Smooth muscle cell (in vitro differentiated cells): ENCODE measurements around the gene ARSB. TPM values are rescaled to one million over a fixed set of nuclear protein-coding genes. Genes with fewer than 3 reads are reported as not detected.

Experiments
- DNase-seq: peaks from one replicate; lab custom pipeline; 2025; ENCODE audit not compliant: unreplicated experiment; lab: John Stamatoyannopoulos, UW
- H2AFZ ChIP-seq: fragments of 200-600 bp; sonication (generic); 2 replicates; pipeline ENCODE4 v1.6.0; 2016; ENCODE audit warnings: antibody characterized with exemption, low read depth, mild to moderate bottlenecking
- H3F3A ChIP-seq: fragments of 200-600 bp; sonication (generic); 2 replicates; pipeline ENCODE4 v1.6.0; 2017; ENCODE audit warnings: antibody characterized with exemption, low read depth
- H3K27ac ChIP-seq: fragments of 200-600 bp; sonication (generic); 2 replicates; pipeline ENCODE4 v1.5.1; 2016; ENCODE audit warnings: low read depth, mild to moderate bottlenecking
- H3K27me3 ChIP-seq: fragments of 200-600 bp; sonication (generic); 2 replicates; pipeline ENCODE4 v1.6.1; 2016; ENCODE audit warnings: low read depth, mild to moderate bottlenecking
- H3K36me3 ChIP-seq: fragments of 200-600 bp; sonication (generic); 2 replicates; pipeline ENCODE4 v1.5.1; 2016; ENCODE audit warnings: low read depth
- H3K4me1 ChIP-seq: fragments of 200-600 bp; sonication (generic); 2 replicates; pipeline ENCODE4 v1.5.1; 2016; ENCODE audit warnings: low read depth
- H3K4me2 ChIP-seq: fragments of 200-600 bp; sonication (generic); 2 replicates; pipeline ENCODE4 v1.6.0; 2016; ENCODE audit warnings: mild to moderate bottlenecking
- H3K4me3 ChIP-seq: fragments of 200-600 bp; sonication (generic); 2 replicates; pipeline ENCODE4 v1.5.1; 2016; ENCODE audit warnings: mild to moderate bottlenecking
- H3K79me2 ChIP-seq: fragments of 200-600 bp; sonication (generic); 2 replicates; pipeline ENCODE4 v1.6.0; 2016; ENCODE audit warnings: low read depth, mild to moderate bottlenecking
- H3K9ac ChIP-seq: fragments of 200-600 bp; sonication (generic); 2 replicates; pipeline ENCODE4 v1.6.0; 2016; ENCODE audit warnings: low read depth
- H3K9me3 ChIP-seq: fragments of 200-600 bp; sonication (generic); replicated peaks from 2 replicates; pipeline ENCODE4 v1.5.1; 2016; ENCODE audit warnings: low read depth
- H4K20me1 ChIP-seq: fragments of 200-600 bp; sonication (generic); 2 replicates; pipeline ENCODE4 v1.6.0; 2016; ENCODE audit warnings: low read depth
- WGBS: methylation state at CpG from one replicate; pipeline ENCODE4 v1.1.7; 2016; ENCODE audit warnings: low lambda C conversion rate; 5-methylcytosine and 5-hydroxymethylcytosine counted together
- polyA plus RNA-seq: library from polyadenylated mRNA; unstranded; fragments of >200 nt; fragmentation: Nextera tagmentation; extraction: Ambion mirVana; gene quantifications from 2 replicates; pipeline ENCODE4 v1.2.1, GENCODE V29; 2016
- total RNA-seq: library from RNA; depleted of rRNA; stranded (reverse); fragments of >200 nt; gene quantifications from 2 replicates; pipeline ENCODE4 v1.2.3, GENCODE V29; 2014
- TF ChIP-seq, protein P1 (sequence below): fragments of 200-600 bp; sonication (generic); IDR thresholded peaks from 2 replicates; pipeline ENCODE4 v1.5.1; 2017; ENCODE audit warnings: borderline replicate concordance, mild to moderate bottlenecking, antibody characterized with exemption; ENCODE audit not compliant: insufficient read depth, poor library complexity, severe bottlenecking

Gene ARSB
- total and polyA plus RNA-seq, 2 experiments from 2014 or later: 17.5 to 23.2 TPM

DNA sequence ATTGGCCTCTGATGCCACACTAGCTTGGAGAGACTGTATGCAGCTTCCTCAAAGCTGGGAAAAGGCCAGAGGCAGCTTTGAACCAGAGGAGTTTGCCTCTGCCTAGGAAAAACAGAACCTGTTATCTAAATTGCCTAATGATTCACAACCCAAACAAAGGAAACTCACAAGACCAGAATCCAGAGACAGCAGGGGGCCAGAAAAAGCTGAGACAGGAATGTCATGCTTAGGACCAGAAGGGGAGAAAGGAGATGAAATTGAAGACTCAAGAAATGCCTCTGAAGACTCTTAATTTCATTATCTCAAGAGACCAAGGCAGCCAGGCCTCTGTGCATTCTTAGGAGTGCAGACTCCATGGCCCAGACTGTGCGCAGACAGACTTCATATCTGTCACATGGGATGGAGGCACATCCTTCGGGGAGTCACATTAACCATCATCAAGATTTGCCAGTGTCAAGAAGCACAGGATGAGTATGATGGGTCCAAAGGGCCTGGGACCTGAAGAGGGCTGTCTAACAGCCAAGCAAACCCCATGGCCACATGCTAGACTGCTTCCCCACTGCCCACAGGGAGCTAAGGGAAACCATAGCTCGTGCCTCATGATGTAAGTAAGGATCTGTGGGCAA, 57.3 kb downstream of the ARSB start:
- peak overlapping the region; percentile 25 for H3K27ac ChIP-seq
- H3K4me3 ChIP-seq: no peak overlapping the region
- H3K9ac ChIP-seq: no peak overlapping the region
- H3K4me2 ChIP-seq: no peak overlapping the region
- no peak overlapping the region for H2AFZ ChIP-seq
- H3K27me3 ChIP-seq: no peaks in the 10 kb centered on the region
- TF ChIP-seq, protein P1, sequence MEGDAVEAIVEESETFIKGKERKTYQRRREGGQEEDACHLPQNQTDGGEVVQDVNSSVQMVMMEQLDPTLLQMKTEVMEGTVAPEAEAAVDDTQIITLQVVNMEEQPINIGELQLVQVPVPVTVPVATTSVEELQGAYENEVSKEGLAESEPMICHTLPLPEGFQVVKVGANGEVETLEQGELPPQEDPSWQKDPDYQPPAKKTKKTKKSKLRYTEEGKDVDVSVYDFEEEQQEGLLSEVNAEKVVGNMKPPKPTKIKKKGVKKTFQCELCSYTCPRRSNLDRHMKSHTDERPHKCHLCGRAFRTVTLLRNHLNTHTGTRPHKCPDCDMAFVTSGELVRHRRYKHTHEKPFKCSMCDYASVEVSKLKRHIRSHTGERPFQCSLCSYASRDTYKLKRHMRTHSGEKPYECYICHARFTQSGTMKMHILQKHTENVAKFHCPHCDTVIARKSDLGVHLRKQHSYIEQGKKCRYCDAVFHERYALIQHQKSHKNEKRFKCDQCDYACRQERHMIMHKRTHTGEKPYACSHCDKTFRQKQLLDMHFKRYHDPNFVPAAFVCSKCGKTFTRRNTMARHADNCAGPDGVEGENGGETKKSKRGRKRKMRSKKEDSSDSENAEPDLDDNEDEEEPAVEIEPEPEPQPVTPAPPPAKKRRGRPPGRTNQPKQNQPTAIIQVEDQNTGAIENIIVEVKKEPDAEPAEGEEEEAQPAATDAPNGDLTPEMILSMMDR: no peak
- no peaks in the 10 kb centered on the region for H3K79me2 ChIP-seq
- WGBS: 47% methylated on average over 3 of the region's 3 CpGs
- H4K20me1 ChIP-seq: no peaks in the 10 kb centered on the region
- H3K36me3 ChIP-seq: no peaks in the 10 kb centered on the region
- DNase-seq: no peak
- peaks cover 4% of the 10 kb centered on the region for H3F3A ChIP-seq
- no peaks in the 10 kb centered on the region for H3K9me3 ChIP-seq
- peaks cover 25% of the 10 kb centered on the region for H3K4me1 ChIP-seq

DNA sequence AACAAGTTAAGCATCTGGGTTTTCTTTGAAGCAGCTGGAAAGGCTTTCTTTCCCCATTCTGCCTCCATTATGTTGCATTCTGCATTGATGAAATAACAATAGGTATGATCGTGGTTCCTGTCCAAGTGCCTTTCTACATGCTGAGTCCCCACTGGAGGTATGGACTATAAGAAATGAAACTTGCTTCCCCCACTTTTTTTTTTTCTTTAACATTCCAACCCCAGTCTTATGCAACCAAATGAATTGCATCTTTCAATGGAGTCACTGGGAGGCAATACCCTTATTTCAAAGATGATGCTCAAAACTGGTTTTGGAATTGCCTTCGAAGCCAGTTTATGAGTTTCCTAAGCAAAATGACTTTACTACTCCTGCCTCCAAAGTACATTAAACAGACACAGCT, 58.9 kb downstream of the ARSB start:
- no peak overlapping the region for H3K4me2 ChIP-seq
- no peak overlapping the region for H3K9ac ChIP-seq
- H4K20me1 ChIP-seq: no peaks in the 10 kb centered on the region
- no peaks in the 10 kb centered on the region for H3K79me2 ChIP-seq
- no peaks in the 10 kb centered on the region for H3K36me3 ChIP-seq
- no peak overlapping the region for H2AFZ ChIP-seq
- 64% methylated on average over 2 of the region's 2 CpGs for WGBS
- DNase-seq: no peak
- H3K4me3 ChIP-seq: no peak overlapping the region
- TF ChIP-seq, protein P1: no peak
- no peaks in the 10 kb centered on the region for H3K9me3 ChIP-seq
- peaks cover 4% of the 10 kb centered on the region for H3F3A ChIP-seq
- no peaks in the 10 kb centered on the region for H3K27me3 ChIP-seq
- peaks cover 25% of the 10 kb centered on the region for H3K4me1 ChIP-seq
- H3K27ac ChIP-seq: no peak overlapping the region

DNA sequence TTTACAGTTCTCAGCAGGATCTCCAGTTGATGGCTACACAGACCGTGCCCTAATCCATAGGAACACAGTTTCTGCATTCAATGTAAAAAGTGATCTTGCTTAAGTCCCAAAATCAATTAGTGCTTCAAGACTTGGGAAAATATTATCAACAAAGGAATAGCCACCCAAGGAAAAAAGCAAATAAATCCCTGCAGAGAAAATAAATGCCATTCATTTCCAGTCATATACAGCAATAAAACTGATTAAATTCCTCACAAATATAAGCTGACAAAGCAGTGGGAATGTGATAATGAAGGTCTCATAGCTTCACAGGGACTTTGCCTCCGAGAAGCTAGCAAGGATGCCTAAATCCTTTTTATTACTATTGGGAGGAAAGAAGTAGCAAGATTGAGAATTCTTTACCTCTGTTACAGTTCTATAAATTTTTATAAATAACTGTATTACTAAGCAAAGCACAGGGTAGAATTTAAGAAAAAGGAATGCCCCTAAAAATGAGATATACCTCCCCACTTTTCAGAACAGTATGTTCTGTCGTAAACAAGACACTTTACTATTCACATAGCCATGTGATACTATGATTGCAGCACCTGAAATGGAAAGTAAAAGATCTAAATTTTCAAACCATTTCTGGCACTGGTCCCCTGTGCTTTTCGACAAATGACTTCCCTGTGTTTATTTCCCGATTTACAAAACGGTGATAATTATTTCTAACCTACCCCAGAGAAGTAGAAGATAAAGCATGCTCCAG, 59.8 kb downstream of the ARSB start:
- WGBS: 70% methylated on average over 6 of the region's 6 CpGs
- Histone ChIP-seq H3K9ac (no peak overlapping the region), H3K4me1 (peaks cover 17% of the 10 kb centered on the region), H3K9me3 (no peaks in the 10 kb centered on the region), H4K20me1 (no peaks in the 10 kb centered on the region), H3K27me3 (no peaks in the 10 kb centered on the region), H3K36me3 (no peaks in the 10 kb centered on the region), H3K27ac (no peak overlapping the region), H3K4me3 (no peak overlapping the region), H3F3A (peaks cover 2% of the 10 kb centered on the region), H3K79me2 (no peaks in the 10 kb centered on the region), H2AFZ (no peak overlapping the region), H3K4me2 (no peak overlapping the region)
- TF ChIP-seq, protein P1: no peak
- no peak for DNase-seq
